Brain microvascular endothelial cell (primary cell): ENCODE data around the gene GUK1.

ENCODE experiments used
- DNase-seq: peaks from one replicate; pipeline ENCODE4 v3.0.0-alpha.2; 2020
- H3K27ac ChIP-seq: fragments of 250-450 bp; sonication (Bioruptor Pico); 2 replicates; pipeline ENCODE4 v1.5.1; 2020; ENCODE audit warnings: mild to moderate bottlenecking, moderate library complexity
- H3K27me3 ChIP-seq: fragments of 250-450 bp; sonication (Bioruptor Pico); replicated peaks from 2 replicates; pipeline ENCODE4 v1.5.1; 2020; ENCODE audit warnings: mild to moderate bottlenecking
- H3K36me3 ChIP-seq: fragments of 250-450 bp; sonication (Bioruptor Pico); replicated peaks from 2 replicates; pipeline ENCODE4 v1.5.1; 2020; ENCODE audit warnings: mild to moderate bottlenecking
- H3K4me3 ChIP-seq: 2 replicates; pipeline ENCODE4 v1.5.1; 2011; ENCODE audit warnings: low read depth, mild to moderate bottlenecking, control low read depth, low read length, moderate library complexity
- in situ Hi-C: cut with HindIII; loops from 2 replicates; pipeline ENCODE4 v1.10.0; 2017; ENCODE audit warnings: low sequenced_read_pairs, low pct_ligation_motif_present
- TF ChIP-seq, protein P1 (sequence below): IDR thresholded peaks from 2 replicates; pipeline ENCODE4 v1.5.1; 2011; ENCODE audit warnings: low read depth, mild to moderate bottlenecking, moderate library complexity, low read length, control low read depth, inconsistent platforms; ENCODE audit errors: missing control alignments

Gene GUK1, protein sequence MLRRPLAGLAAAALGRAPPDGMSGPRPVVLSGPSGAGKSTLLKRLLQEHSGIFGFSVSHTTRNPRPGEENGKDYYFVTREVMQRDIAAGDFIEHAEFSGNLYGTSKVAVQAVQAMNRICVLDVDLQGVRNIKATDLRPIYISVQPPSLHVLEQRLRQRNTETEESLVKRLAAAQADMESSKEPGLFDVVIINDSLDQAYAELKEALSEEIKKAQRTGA

GRCh38 chr1:228139931-228140723 lies at the start of gene GUK1:
GUK1 (plus strand) TSS chr1:228140279; CDS start chr1:228140303, 24 bp downstream.
- in situ Hi-C loops: no loop called here
- Histone ChIP-seq H3K36me3 (peaks cover 5% of the 10 kb centered on the region), H3K4me3 (peak within 1 kb of the TSS; percentile 93), H3K27ac (peak within 1 kb of the TSS; percentile 89), H3K27me3 (peaks cover 4% of the 10 kb centered on the region)
- DNase-seq: peak; percentile 100
- TF ChIP-seq, protein P1, sequence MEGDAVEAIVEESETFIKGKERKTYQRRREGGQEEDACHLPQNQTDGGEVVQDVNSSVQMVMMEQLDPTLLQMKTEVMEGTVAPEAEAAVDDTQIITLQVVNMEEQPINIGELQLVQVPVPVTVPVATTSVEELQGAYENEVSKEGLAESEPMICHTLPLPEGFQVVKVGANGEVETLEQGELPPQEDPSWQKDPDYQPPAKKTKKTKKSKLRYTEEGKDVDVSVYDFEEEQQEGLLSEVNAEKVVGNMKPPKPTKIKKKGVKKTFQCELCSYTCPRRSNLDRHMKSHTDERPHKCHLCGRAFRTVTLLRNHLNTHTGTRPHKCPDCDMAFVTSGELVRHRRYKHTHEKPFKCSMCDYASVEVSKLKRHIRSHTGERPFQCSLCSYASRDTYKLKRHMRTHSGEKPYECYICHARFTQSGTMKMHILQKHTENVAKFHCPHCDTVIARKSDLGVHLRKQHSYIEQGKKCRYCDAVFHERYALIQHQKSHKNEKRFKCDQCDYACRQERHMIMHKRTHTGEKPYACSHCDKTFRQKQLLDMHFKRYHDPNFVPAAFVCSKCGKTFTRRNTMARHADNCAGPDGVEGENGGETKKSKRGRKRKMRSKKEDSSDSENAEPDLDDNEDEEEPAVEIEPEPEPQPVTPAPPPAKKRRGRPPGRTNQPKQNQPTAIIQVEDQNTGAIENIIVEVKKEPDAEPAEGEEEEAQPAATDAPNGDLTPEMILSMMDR: peak; percentile 20

- Histone ChIP-seq H3K27me3 (no peaks in the 10 kb centered on the region), H3K36me3 (peaks cover 19% of the 10 kb centered on the region), H3K27ac (no peak overlapping the region), H3K4me3 (no peak overlapping the region)
- no peak for DNase-seq
- TF ChIP-seq, protein P1: no peak
- in situ Hi-C loops: no loop called here
These were observed 49.4 kb upstream of the GUK1 start for GRCh38 chr1:228090613-228091081.

- DNase-seq: no peak
- Histone ChIP-seq H3K27me3 (no peaks in the 10 kb centered on the region), H3K27ac (no peak overlapping the region), H3K36me3 (peaks cover 19% of the 10 kb centered on the region), H3K4me3 (no peak overlapping the region)
- in situ Hi-C loops: no loop called here
- TF ChIP-seq, protein P1: no peak
These were observed 49.0 kb upstream of the GUK1 start for GRCh38 chr1:228091084-228091483.

GRCh38 chr1:228092342-228093049 lies 47.6 kb upstream of the GUK1 start:
- TF ChIP-seq, protein P1: no peak
- H3K27me3 ChIP-seq: no peaks in the 10 kb centered on the region
- H3K4me3 ChIP-seq: no peak overlapping the region
- H3K27ac ChIP-seq: no peak overlapping the region
- in situ Hi-C loops: no loop called here
- no peak for DNase-seq
- peaks cover 24% of the 10 kb centered on the region for H3K36me3 ChIP-seq

DNA sequence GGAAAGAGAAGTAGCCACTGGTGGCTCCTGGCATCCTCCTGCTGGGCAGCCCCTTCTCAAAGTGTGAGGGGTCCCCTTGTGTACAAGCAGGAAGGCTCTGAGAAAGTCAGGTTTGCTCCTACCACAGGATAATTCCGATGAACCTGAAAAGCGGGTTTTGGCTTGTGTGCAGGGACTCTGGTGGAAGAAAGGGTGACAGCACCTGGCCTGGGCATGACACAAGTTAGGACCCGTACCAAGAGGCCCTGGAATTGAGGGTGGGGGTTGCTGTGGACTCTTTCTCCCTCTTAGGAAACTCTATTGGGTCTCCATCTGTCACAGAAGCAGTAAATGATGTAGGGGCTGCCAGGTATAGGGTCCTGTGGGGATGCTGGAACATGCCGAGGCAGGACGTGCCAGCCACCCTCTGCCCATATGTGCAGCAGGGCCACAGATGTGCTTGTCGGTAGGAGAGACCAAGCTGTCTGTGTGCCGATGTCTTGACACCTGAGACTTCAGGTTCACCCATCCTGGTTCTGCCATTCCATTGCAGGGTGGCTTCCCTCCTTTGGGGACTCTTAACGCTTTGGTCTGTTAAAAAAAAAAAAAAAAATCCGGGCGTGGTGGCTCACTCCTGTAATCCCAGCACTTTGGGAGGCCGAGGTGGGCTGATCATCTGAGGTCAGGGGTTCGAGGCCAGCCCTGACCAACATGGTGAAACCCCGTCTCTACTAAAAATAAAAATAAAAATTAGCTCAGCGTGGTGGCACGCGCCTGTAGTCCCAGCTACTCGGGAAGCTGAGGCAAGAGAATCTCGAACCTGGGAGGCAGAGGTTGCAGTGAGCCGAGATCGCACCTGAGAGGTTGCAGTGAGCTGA lies 46.8 kb upstream of the GUK1 start:
- no peak for DNase-seq
- peaks cover 32% of the 10 kb centered on the region for H3K36me3 ChIP-seq
- H3K27ac ChIP-seq: no peak overlapping the region
- H3K4me3 ChIP-seq: no peak overlapping the region
- in situ Hi-C loops: no loop called here
- no peaks in the 10 kb centered on the region for H3K27me3 ChIP-seq
- TF ChIP-seq, protein P1: no peak
